Left lung (tissue), 10 donors: ENCODE measurements around the gene GSTA4. TPM values are rescaled to one million over a fixed set of nuclear protein-coding genes. Genes with fewer than 3 reads are reported as not detected.
A peak's percentile ranks its signal among the peaks of the same experiment; 100 is the strongest.
"Not testable (repeated sequence)": the region's sequence is repeated elsewhere in the genome, so short reads cannot be mapped to it uniquely, and the experiment has no call there.

Experiments used
- ATAC-seq: fragments of 200-7000 bp; cut with Tn5 transposase; one replicate; pipeline ENCODE4 v1.9.1; 2020; ENCODE audit warnings: moderate library complexity
- DNase-seq, 4 donors: peaks; one replicate each; pipeline ENCODE4 v3.0.0-alpha.2; 2013 to 2020
- H3K27ac ChIP-seq, 2 donors: fragments of 200-600 bp; sonication (generic) in 1 of 2; one replicate each; pipeline versions ENCODE4 v1.5.0 to v1.8.0; 2020 to 2021
- H3K27me3 ChIP-seq, 2 donors: fragments of 200-600 bp; sonication (generic) in 1 of 2; one replicate each; pipeline versions ENCODE4 v1.5.0 to v1.8.0; 2020 to 2021
- H3K36me3 ChIP-seq, 2 donors: fragments of 200-600 bp; sonication (generic) in 1 of 2; one replicate each; pipeline versions ENCODE4 v1.5.0 to v1.8.0; 2020 to 2021
- H3K4me1 ChIP-seq, 2 donors: fragments of 200-600 bp; one replicate each; pipeline ENCODE4 v1.8.0; 2021
- H3K4me3 ChIP-seq, 2 donors: fragments of 200-600 bp; sonication (generic) in 1 of 2; one replicate each; pipeline versions ENCODE4 v1.5.0 to v1.8.0; 2020 to 2021; ENCODE audit warnings: mild to moderate bottlenecking in 1 of 2
- H3K9me3 ChIP-seq, 2 donors: fragments of 200-600 bp; sonication (generic) in 1 of 2; one replicate each; pipeline versions ENCODE4 v1.5.0 to v1.8.0; 2020 to 2021
- CTCF ChIP-seq, 2 donors: fragments of 200-600 bp; sonication (generic) in 1 of 2; IDR thresholded peaks; one replicate each; pipeline versions ENCODE4 v1.5.0 to v1.8.0; 2021; ENCODE audit warnings: antibody characterized with exemption in 2 of 2
- intact Hi-C, 2 donors: fragments of 100-400 bp; cut with DNase I; formaldehyde crosslinking; loops; one replicate each; pipeline versions ENCODE4 v1.11.2 to v1.14.2; 2022
- polyA plus RNA-seq, 6 donors: library from polyadenylated mRNA; unstranded; fragments of 120-200 nt; gene quantifications; one replicate each; pipeline ENCODE4 v1.2.1, GENCODE V29; 2013; ENCODE audit not compliant: insufficient read length in 6 of 6
- total RNA-seq, 2 donors: library from RNA; stranded (reverse); fragmentation: NEBNext Ultra II Directional; extraction: Animal tissue kit (Norgen Biotek cat#: 25700); gene quantifications; one replicate each; pipeline ENCODE4 v1.2.1, GENCODE V29; 2021
- donor health status: DM: no; HTN: yes; CAD: no.
- donor health status: DM: no; HTN: no; CAD: no.

Gene GSTA4
- total and polyA plus RNA-seq, 8 donors = 49.1 to 138 (median 130) TPM

GRCh38 chr6:52946306-52946705 lies 48.8 kb downstream of the GSTA4 start:
- DNase-seq (no peak), ATAC-seq (no peak)
- intact Hi-C loops = no loop called here
- Histone ChIP-seq H3K36me3 (no peaks in the 10 kb centered on the region), H3K4me1 (no peaks in the 10 kb centered on the region), H3K4me3 (no peak overlapping the region), H3K27ac (no peak overlapping the region), H3K27me3 (no peaks in the 10 kb centered on the region), H3K9me3 (no peaks in the 10 kb centered on the region)
- no peak for TF ChIP-seq CTCF (IDR thresholded peaks at IDR 0.05)

- H3K27ac ChIP-seq, H3K4me1 ChIP-seq, H3K27me3 ChIP-seq, H3K4me3 ChIP-seq, ATAC-seq, H3K9me3 ChIP-seq, H3K36me3 ChIP-seq, DNase-seq, intact Hi-C loops: not testable (repeated sequence)
Measured at GRCh38 chr6:52942821-52943220, 52.3 kb downstream of the GSTA4 start.

GRCh38 chr6:52942221-52942620 lies 52.9 kb downstream of the GSTA4 start:
- DNase-seq (no peak), ATAC-seq (no peak)
- Histone ChIP-seq H3K27ac (no peak overlapping the region), H3K36me3 (no peaks in the 10 kb centered on the region), H3K9me3 (no peaks in the 10 kb centered on the region), H3K27me3 (no peaks in the 10 kb centered on the region), H3K4me3 (no peak overlapping the region), H3K4me1 (no peaks in the 10 kb centered on the region)
- TF ChIP-seq CTCF (IDR thresholded peaks at IDR 0.05) = no peak
- intact Hi-C loops = no loop called here

GRCh38 chr6:52937908-52938307 lies 57.2 kb downstream of the GSTA4 start:
- TF ChIP-seq CTCF (IDR thresholded peaks at IDR 0.05) = no peak
- H3K9me3 ChIP-seq = no peaks in the 10 kb centered on the region
- no peaks in the 10 kb centered on the region for H3K4me1 ChIP-seq
- no peak for DNase-seq
- peak; percentile 60 for ATAC-seq
- H3K4me3 ChIP-seq = no peak overlapping the region
- no peaks in the 10 kb centered on the region for H3K36me3 ChIP-seq
- intact Hi-C loops = no loop called here
- H3K27me3 ChIP-seq = no peaks in the 10 kb centered on the region
- no peak overlapping the region for H3K27ac ChIP-seq

GRCh38 chr6:52933778-52934177 lies 61.3 kb downstream of the GSTA4 start:
- intact Hi-C loops = no loop called here

More at GRCh38 chr6:52933778-52934177, 61.3 kb downstream of the GSTA4 start:
- DNase-seq (no peak), ATAC-seq (no peak)
- no peak overlapping the region for H3K4me3 ChIP-seq
- H3K27ac ChIP-seq = no peak overlapping the region
- H3K36me3 ChIP-seq = no peaks in the 10 kb centered on the region
- no peaks in the 10 kb centered on the region for H3K9me3 ChIP-seq
- H3K4me1 ChIP-seq = no peaks in the 10 kb centered on the region
- no peaks in the 10 kb centered on the region for H3K27me3 ChIP-seq
- TF ChIP-seq CTCF (IDR thresholded peaks at IDR 0.05) = no peak
